Activated CD4-positive, alpha-beta T cell treated with anti-CD3 and anti-CD28 coated beads, Interleukin-2, amount 10 ng/mL, durations not matched to agents 24 days and 14 days (primary cell): ENCODE measurements around the gene OTUD1. TPM values are rescaled to one million over a fixed set of nuclear protein-coding genes. Genes with fewer than 3 reads are reported as not detected.
A peak's percentile ranks its signal among the peaks of the same experiment; 100 is the strongest.

Experiments used
- DNase-seq: peaks from one replicate; pipeline ENCODE4 v3.0.0; 2022
- H3K27ac Mint-ChIP-seq: one replicate; pipeline ENCODE4 v1.8.0; 2022; ENCODE audit warnings: mild to moderate bottlenecking, mixed read lengths
- H3K27me3 Mint-ChIP-seq: one replicate; pipeline ENCODE4 v1.8.0; 2022; ENCODE audit warnings: mixed read lengths
- H3K36me3 Mint-ChIP-seq: one replicate; pipeline ENCODE4 v1.8.0; 2022; ENCODE audit warnings: low read depth, mild to moderate bottlenecking, mixed read lengths
- H3K4me1 Mint-ChIP-seq: one replicate; pipeline ENCODE4 v1.8.0; 2021; ENCODE audit warnings: mixed read lengths
- H3K4me3 Mint-ChIP-seq: one replicate; pipeline ENCODE4 v1.8.0; 2022; ENCODE audit warnings: mild to moderate bottlenecking, moderate library complexity, mixed read lengths
- H3K9me3 Mint-ChIP-seq: one replicate; pipeline ENCODE4 v1.8.0; 2021; ENCODE audit warnings: mixed read lengths
- intact Hi-C: fragments of 100-400 bp; cut with micrococcal nuclease; formaldehyde crosslinking; loops from one replicate; pipeline ENCODE4 v1.15.1; 2023
- total RNA-seq: library from RNA; stranded (reverse); gene quantifications from 2 replicates; pipeline ENCODE4 v1.2.3, GENCODE V29; 2022

Gene OTUD1
- total RNA-seq, 1 donor from 2014 or later = 12.6 TPM

- H3K4me3 Mint-ChIP-seq = peak overlapping the region; percentile 30
- intact Hi-C loops = loop anchor here (1.0 kb wide), 1 partner anchor 49 kb away; no protein-coding TSS in a partner anchor
- H3K9me3 Mint-ChIP-seq = peaks cover 7% of the 10 kb centered on the region
- no peaks in the 10 kb centered on the region for H3K36me3 Mint-ChIP-seq
- peak overlapping the region; percentile 83 for H3K27ac Mint-ChIP-seq
- H3K27me3 Mint-ChIP-seq = no peaks in the 10 kb centered on the region
- peaks cover 19% of the 10 kb centered on the region for H3K4me1 Mint-ChIP-seq
- no peak for DNase-seq
Measured at GRCh38 chr10:23412223-23412622, 26.7 kb upstream of the OTUD1 start.

- H3K36me3 Mint-ChIP-seq = no peaks in the 10 kb centered on the region
- no peak for DNase-seq
- no peaks in the 10 kb centered on the region for H3K27me3 Mint-ChIP-seq
- peaks cover 7% of the 10 kb centered on the region for H3K9me3 Mint-ChIP-seq
- no peak overlapping the region for H3K4me3 Mint-ChIP-seq
- H3K4me1 Mint-ChIP-seq = peaks cover 19% of the 10 kb centered on the region
- intact Hi-C loops = no loop called here
- H3K27ac Mint-ChIP-seq = no peak overlapping the region
Measured at GRCh38 chr10:23413629-23414089, 25.2 kb upstream of the OTUD1 start.

- H3K27ac Mint-ChIP-seq = no peak overlapping the region
- no peaks in the 10 kb centered on the region for H3K36me3 Mint-ChIP-seq
- intact Hi-C loops = no loop called here
- H3K4me3 Mint-ChIP-seq = no peak overlapping the region
- DNase-seq = no peak
- H3K9me3 Mint-ChIP-seq = peaks cover 7% of the 10 kb centered on the region
- H3K4me1 Mint-ChIP-seq = peaks cover 19% of the 10 kb centered on the region
- H3K27me3 Mint-ChIP-seq = no peaks in the 10 kb centered on the region
Measured at GRCh38 chr10:23414658-23415057, 24.2 kb upstream of the OTUD1 start.

GRCh38 chr10:23417254-23417653, 21.6 kb upstream of the OTUD1 start:
- Mint-ChIP-seq H3K27me3 (no peaks in the 10 kb centered on the region), H3K4me1 (peaks cover 15% of the 10 kb centered on the region), H3K36me3 (no peaks in the 10 kb centered on the region), H3K4me3 (no peak overlapping the region), H3K27ac (no peak overlapping the region), H3K9me3 (peaks cover 7% of the 10 kb centered on the region)
- intact Hi-C loops = no loop called here
- DNase-seq = no peak

GRCh38 chr10:23418051-23418681, 20.7 kb upstream of the OTUD1 start:
- peaks cover 10% of the 10 kb centered on the region for H3K9me3 Mint-ChIP-seq
- peaks cover 10% of the 10 kb centered on the region for H3K4me1 Mint-ChIP-seq
- H3K27me3 Mint-ChIP-seq = no peaks in the 10 kb centered on the region
- no peak overlapping the region for H3K27ac Mint-ChIP-seq
- no peaks in the 10 kb centered on the region for H3K36me3 Mint-ChIP-seq
- intact Hi-C loops = no loop called here
- no peak for DNase-seq
- no peak overlapping the region for H3K4me3 Mint-ChIP-seq

GRCh38 chr10:23419201-23419600, 19.7 kb upstream of the OTUD1 start:
- Mint-ChIP-seq H3K36me3 (no peaks in the 10 kb centered on the region), H3K27ac (no peak overlapping the region), H3K9me3 (peaks cover 11% of the 10 kb centered on the region), H3K4me3 (no peak overlapping the region), H3K4me1 (peaks cover 5% of the 10 kb centered on the region), H3K27me3 (no peaks in the 10 kb centered on the region)
- DNase-seq = no peak
- intact Hi-C loops = no loop called here

GRCh38 chr10:23419655-23420329, 19.1 kb upstream of the OTUD1 start:
- Mint-ChIP-seq H3K36me3 (no peaks in the 10 kb centered on the region), H3K27me3 (no peaks in the 10 kb centered on the region), H3K27ac (no peak overlapping the region), H3K4me3 (no peak overlapping the region), H3K9me3 (peaks cover 8% of the 10 kb centered on the region), H3K4me1 (peaks cover 2% of the 10 kb centered on the region)
- DNase-seq = no peak
- intact Hi-C loops = no loop called here

GRCh38 chr10:23421397-23421796, 17.5 kb upstream of the OTUD1 start:
- Mint-ChIP-seq H3K9me3 (peaks cover 14% of the 10 kb centered on the region), H3K4me3 (no peak overlapping the region), H3K27ac (no peak overlapping the region), H3K27me3 (no peaks in the 10 kb centered on the region), H3K36me3 (no peaks in the 10 kb centered on the region), H3K4me1 (peaks cover 2% of the 10 kb centered on the region)
- no peak for DNase-seq
- intact Hi-C loops = no loop called here

GRCh38 chr10:23422003-23422411, 16.9 kb upstream of the OTUD1 start:
- no peak overlapping the region for H3K4me3 Mint-ChIP-seq
- H3K27ac Mint-ChIP-seq = no peak overlapping the region
- DNase-seq = no peak
- intact Hi-C loops = no loop called here
- no peaks in the 10 kb centered on the region for H3K27me3 Mint-ChIP-seq
- no peaks in the 10 kb centered on the region for H3K36me3 Mint-ChIP-seq
- H3K4me1 Mint-ChIP-seq = peaks cover 2% of the 10 kb centered on the region
- peaks cover 14% of the 10 kb centered on the region for H3K9me3 Mint-ChIP-seq

- H3K27ac Mint-ChIP-seq = no peak overlapping the region
- H3K36me3 Mint-ChIP-seq = no peaks in the 10 kb centered on the region
- no peak overlapping the region for H3K4me3 Mint-ChIP-seq
- intact Hi-C loops = no loop called here
- no peaks in the 10 kb centered on the region for H3K9me3 Mint-ChIP-seq
- peaks cover 4% of the 10 kb centered on the region for H3K4me1 Mint-ChIP-seq
- no peak for DNase-seq
- no peaks in the 10 kb centered on the region for H3K27me3 Mint-ChIP-seq
Measured at GRCh38 chr10:23432166-23432565, 6.7 kb upstream of the OTUD1 start.

- no peak for DNase-seq
- intact Hi-C loops = no loop called here
- Mint-ChIP-seq H3K27me3 (no peaks in the 10 kb centered on the region), H3K9me3 (no peaks in the 10 kb centered on the region), H3K4me3 (no peak overlapping the region), H3K36me3 (no peaks in the 10 kb centered on the region), H3K4me1 (peaks cover 4% of the 10 kb centered on the region), H3K27ac (no peak overlapping the region)
Measured at GRCh38 chr10:23432639-23433038, 6.2 kb upstream of the OTUD1 start.

- Mint-ChIP-seq H3K9me3 (no peaks in the 10 kb centered on the region), H3K4me3 (no peak overlapping the region), H3K36me3 (no peaks in the 10 kb centered on the region), H3K4me1 (peaks cover 13% of the 10 kb centered on the region), H3K27me3 (no peaks in the 10 kb centered on the region), H3K27ac (no peak overlapping the region)
- no peak for DNase-seq
- intact Hi-C loops = no loop called here
Measured at GRCh38 chr10:23433701-23434100, 5.2 kb upstream of the OTUD1 start.

GRCh38 chr10:23435378-23435777, 3.5 kb upstream of the OTUD1 start:
- Mint-ChIP-seq H3K27ac (no peak overlapping the region), H3K27me3 (no peaks in the 10 kb centered on the region), H3K36me3 (peaks cover 2% of the 10 kb centered on the region), H3K4me3 (no peak overlapping the region), H3K4me1 (peaks cover 12% of the 10 kb centered on the region), H3K9me3 (no peaks in the 10 kb centered on the region)
- intact Hi-C loops = loop anchor here (5.0 kb wide), 2 partner anchors 338 to 1582 kb away; partner anchors contain the start of genes ENKUR, MSRB2 and THNSL1
- DNase-seq = no peak

GRCh38 chr10:23436983-23437382, 1.9 kb upstream of the OTUD1 start:
- no peak for DNase-seq
- Mint-ChIP-seq H3K4me3 (no peak overlapping the region), H3K27ac (no peak overlapping the region), H3K4me1 (peaks cover 25% of the 10 kb centered on the region), H3K9me3 (no peaks in the 10 kb centered on the region), H3K27me3 (no peaks in the 10 kb centered on the region), H3K36me3 (peaks cover 15% of the 10 kb centered on the region)
- intact Hi-C loops = loop anchor here (5.0 kb wide), 2 partner anchors 340 to 1580 kb away; partner anchors contain the start of genes ENKUR, MSRB2 and THNSL1
